ENCODE measurements around the gene S100A5.

GRCh38 chr1:153565529-153566374, 25.0 kb upstream of the S100A5 start, which contains the start of gene S100A2:
- no peak for TF ChIP-seq POLR2A (IDR thresholded peaks at IDR 0.05)
- no peak for TF ChIP-seq CTCF (IDR thresholded peaks at IDR 0.05)
